ENCODE measurements around the gene SLC45A2.
A peak's percentile ranks its signal among the peaks of the same experiment; 100 is the strongest.

The SLC45A2 gene

GRCh38 chr5:34005681-34006080 is 21.2 kb upstream of the SLC45A2 start:
- no peak for DNase-seq

GRCh38 chr5:34005211-34005610 is 20.7 kb upstream of the SLC45A2 start:
- DNase-seq, result no peak

- no peak for DNase-seq
Observed at GRCh38 chr5:34003941-34004340, 19.4 kb upstream of the SLC45A2 start.

- no peak for DNase-seq
Observed at GRCh38 chr5:34002629-34003328, 18.3 kb upstream of the SLC45A2 start.

DNA sequence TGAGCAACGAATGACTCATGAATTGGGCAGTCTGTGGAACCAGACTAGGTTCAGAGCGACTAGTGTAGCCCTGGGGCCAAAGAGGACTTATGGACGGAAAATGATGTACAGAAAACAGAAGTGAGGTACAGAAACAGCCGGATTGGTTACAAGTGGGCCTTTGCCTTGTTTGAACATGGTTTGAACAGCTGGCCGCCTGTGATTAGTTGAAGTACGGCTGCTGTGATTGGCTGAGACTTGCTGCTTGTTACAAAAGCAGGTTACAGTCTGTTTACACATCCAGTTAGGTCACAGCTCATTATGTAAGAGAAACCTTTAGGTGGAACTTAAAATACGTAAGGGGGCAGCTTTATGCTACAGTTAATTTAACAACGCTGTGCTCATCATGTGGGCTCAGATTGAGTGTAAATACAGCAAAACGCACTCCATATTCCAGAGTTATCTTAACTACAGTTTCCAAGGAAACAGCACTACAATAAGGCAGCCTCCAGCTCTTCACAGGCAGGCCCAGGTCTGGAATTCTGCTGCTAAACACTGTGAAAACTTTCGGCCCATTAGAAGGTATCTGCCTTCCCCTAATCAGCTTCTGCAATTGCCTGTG is 16.8 kb upstream of the SLC45A2 start:
- no peak for DNase-seq

DNA sequence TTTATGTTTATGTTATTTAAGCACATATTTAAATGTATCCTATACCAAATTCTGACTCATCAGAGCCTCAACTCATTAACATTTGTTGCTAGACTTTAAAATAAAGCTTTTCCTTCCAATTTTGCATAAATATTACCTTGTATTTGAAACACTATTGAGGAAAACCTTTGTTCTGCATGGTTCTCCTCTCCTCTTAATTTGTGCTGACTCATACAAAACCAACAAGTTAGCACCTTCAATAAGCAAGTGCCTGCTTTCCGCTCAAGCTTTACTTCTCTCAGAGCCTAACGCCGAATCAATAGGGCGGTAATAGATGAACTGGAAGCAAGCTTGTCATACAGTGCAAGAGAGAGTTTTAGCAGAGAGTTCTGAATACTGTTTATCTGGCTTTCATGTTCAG is 15.5 kb upstream of the SLC45A2 start:
- DNase-seq, result no peak

DNA sequence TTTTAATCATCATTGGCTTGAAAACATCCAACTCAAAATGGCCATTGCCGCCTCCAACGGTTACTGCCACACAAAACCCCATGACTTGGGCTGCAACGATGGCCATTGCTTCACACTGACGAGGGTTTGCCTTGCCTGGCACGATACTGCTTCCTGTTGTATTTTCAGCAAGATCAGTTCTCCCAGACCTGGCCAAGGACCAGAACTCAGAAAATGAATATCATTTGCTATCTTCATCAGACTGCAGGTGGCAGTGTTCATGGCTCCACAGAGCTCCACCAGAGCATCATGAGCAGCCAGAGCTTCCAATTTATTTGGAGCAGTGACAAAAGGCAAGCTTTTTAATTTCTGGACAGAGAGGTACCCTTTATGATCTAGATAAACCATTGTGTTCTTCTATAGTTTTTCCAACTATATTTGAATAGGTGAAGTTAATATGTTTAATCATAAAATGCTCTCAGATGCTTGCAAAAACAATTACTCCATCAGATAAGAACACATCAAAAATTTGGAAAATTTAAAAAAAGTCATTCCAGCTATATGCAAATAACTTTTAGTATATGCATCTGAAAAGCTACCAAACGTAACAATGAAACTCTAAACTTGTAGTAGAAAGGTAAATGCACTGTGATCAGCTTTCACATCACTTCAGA is 13.0 kb upstream of the SLC45A2 start:
- DNase-seq, result peak; percentile 1

DNA sequence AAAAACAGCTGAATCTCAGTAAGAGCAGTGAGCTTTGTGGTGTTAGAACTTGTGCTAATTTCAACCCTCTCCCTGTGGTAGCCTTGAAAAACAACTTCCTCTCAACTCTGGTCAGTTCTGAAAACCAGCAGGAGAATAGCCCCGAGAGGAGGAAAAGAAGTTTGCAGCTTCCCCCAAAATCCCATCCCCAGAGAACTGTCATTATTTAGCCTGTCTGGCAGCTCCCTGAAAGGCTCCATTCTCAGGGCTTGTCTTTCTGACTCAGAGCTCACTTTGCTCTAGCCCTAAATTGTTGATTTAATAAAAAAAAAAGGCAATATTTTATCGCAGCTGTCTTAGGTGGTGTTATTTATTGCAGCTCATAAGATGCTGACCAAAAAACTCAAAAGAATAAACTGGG is 11.4 kb upstream of the SLC45A2 start:
- no peak for DNase-seq

DNA sequence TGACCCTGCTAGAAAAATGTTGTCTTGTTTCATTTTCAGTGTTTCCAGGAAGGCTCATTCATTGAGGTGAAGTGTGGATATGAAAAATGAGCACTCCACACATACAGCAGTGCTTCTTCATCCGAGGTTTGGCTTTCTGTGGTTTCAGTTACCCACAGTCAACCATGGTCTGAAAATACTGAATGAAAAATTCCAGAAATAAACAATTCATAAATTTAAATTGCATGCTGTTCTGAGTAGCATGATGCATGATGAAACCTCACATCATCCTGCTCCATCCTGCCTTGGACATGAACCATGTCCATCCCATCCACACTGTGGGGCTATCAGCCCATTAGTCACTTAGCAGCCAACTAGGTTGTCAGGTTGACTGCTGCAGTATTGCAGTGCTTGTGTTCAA is 10.4 kb upstream of the SLC45A2 start:
- DNase-seq, result no peak

GRCh38 chr5:33992864-33993263 is 8.4 kb upstream of the SLC45A2 start:
- DNase-seq, result no peak

GRCh38 chr5:33985447-33985846 is 954 bp upstream of the SLC45A2 start:
- DNase-seq, result no peak

DNA sequence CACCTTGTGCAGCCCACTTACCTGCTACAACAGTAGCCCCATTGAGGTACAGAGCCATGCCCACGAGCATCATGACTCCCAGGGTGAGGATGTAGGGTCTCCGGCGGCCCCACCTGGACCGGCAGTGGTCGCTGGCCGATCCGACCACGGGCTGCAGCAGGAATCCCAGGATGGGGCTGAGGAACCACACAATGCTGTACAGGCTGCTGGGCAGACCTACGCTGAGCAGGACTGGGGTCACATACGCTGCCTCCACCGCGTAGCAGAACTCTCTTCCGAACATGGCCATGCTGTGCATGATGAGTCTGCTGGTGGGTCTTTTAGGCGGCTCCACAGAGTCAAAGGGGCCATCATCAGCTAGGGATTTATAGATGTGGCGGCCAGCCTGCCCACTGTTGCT is 315 bp downstream of the SLC45A2 start:
- no peak for DNase-seq

DNA sequence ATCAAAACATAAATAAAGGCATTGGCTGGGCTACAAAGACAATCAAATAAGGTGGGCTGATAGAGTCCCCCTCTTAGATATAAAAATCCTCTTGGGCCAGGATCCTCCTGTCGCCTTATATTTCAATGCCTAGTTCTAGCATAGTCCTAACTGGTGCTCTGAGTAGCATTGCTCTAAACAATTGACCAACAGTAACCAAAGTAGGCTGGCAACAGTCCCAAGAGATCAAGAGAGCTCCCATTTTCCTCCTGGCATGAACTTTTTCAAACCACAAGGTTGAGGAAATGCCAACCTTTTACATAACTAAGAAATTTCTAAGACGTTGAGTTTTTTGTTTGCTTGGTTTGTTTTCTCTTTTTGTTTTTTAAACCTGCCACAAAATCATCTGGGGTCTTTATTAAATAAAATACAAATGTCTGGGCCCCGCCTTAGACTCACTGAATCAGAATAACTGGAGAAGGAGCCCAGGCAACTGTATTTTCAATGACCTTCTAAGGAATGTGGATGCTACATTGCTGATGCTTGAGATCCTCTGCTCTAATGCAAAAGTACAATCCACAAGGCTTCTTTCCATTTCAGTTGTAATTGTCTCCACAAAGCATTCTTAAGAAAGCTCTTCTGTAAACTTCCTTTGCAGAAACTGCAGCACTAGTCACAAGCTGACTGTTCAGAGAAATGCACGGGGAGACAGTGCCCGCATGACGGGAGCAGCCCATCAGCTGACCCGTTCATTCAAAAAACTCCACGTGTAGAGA is 2.9 kb downstream of the SLC45A2 start:
- DNase-seq, result no peak

DNA sequence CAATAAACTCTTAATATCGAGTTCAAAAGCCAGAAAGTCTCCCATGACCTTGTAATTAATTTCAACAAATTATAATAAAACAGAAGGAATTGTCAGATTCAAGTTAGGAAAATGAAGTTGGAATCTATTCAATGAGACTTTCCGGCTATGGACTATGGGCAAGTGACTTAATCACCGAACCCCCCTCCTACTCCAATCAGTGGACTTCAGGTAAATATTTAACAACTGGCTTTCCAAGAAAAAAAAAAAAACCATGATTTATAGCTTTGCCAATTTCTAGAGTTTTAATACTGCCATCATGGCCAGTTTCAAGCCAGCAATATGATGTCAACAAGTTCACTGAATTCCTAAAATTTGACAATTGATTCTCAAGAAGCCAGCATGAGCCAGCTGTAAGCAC is 4.5 kb downstream of the SLC45A2 start:
- DNase-seq, result no peak

DNA sequence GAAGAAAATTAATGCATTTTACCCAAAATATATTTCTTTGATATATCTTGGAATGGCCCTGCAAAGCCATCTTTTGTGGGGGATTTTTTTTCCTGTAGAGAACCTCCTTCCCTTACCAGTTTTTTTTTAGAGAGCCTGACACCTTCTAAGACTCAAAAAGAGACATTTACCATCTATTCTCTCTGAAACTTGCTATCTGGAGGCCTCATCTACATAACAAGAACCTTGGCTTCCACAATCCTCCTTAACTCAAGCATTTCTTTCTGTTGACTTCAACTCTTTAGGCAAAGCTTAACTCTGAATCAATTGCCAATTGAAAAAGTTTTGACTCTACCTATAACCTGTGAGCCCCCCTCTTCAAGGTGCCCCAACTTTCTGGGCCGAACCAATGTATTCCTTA is 6.2 kb downstream of the SLC45A2 start:
- no peak for DNase-seq

- no peak for DNase-seq
Observed at GRCh38 chr5:33976307-33976706, 8.2 kb downstream of the SLC45A2 start.

DNA sequence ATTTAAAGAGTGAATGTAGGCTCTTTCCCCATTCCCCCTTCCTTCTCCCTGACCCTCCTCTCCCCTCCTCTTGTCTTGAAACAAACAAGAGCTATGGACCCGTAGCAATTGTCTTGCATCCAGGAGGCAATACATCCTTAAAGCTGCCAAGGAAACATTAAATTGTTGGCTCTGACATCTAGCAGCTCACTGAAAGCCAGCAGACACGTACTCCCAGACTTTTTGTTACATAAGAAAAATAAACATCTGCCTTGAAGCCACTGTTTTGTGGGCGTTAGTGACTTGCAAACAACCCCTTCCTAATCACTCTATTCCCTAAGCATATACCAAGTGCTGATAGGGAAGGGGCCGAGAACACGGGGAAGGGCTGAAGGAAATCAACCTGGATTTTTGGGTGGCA is 8.6 kb downstream of the SLC45A2 start:
- DNase-seq, result no peak

- no peak for DNase-seq
Observed at GRCh38 chr5:33973271-33973670, 11.2 kb downstream of the SLC45A2 start.

GRCh38 chr5:33969572-33970452 is 14.7 kb downstream of the SLC45A2 start:
- DNase-seq, result no peak

- no peak for DNase-seq
Observed at GRCh38 chr5:33968211-33969005, 16.1 kb downstream of the SLC45A2 start.

DNA sequence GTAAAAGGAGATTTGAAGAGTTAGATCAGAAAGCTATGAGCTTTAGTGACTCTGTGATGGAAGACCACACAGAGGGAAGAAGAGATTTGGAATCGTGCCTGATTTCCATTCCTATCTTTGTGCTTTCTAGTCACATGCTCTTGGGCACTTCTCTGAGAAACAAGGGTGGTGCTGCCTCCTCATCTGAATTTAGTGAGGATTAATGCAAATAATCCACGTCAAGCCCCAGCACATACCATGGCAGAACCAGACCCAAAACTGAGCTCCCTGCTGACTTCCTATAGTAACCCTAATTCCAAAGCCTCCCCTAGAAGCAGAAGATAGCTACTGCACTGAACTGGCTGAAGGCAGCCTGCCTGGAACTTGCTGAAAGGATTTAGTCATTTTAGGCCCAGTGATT is 17.7 kb downstream of the SLC45A2 start:
- DNase-seq, result no peak

All from CD4-positive, alpha-beta T cell treated with Interferon gamma for 1 hour (primary cell).